Measurements from ENCODE around the gene HMCN2.

Gene HMCN2

DNA sequence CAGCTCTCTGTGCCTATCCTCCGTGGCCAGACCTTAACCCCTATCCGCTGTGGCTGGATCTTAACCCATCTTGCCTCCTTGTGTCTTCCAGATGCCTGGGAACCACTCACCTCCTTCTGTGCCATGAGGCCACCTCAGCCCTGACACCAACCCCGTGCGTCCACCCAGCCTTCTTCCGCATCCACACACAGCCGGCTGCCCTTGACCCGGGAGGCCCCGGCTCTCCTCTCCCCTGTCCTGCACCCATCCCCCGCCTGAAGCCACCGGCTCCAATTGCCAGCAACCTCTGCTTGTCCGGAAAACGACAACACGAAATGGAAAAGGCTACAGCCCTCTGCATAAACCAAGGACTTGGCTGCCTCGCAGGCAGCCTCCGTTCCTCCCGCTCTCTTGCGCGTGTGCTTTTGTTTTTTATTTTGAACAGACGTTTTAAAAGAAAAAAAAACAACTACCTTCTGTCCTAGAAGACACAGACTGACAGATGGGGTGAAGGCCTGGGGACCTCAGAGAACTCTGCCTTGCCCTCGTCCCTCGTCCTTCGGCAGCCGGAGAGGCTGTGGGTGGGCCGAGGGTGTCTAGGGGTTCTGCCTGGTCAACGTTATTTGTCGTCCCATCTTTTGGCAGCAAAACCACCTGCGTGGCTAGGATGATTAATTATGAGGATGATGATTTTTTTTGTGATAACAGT lies 32.5 kb upstream of the HMCN2 start:
- H3K9ac ChIP-seq (ENCODE audit: low read length) = no peak overlapping the region
- no peak overlapping the region for H3K23ac ChIP-seq (ENCODE audit: low read length in 2 of 2)
- 89% methylated on average over 26 of the region's 27 CpGs for WGBS
- H2BK15ac ChIP-seq (ENCODE audit: low read depth, poor library complexity, severe bottlenecking) = peak overlapping the region; percentile 13
- peaks cover 44 to 58% of the 10 kb centered on the region in 2 experiments for H3K36me3 ChIP-seq (ENCODE audit: control insufficient read depth in 1 of 2, insufficient read depth in 2 of 2, low read depth in 1 of 2, low read length in 2 of 2)
- peaks cover 30% of the 10 kb centered on the region for H3K4me1 ChIP-seq (ENCODE audit: control insufficient read depth, insufficient read depth, low read depth, low read length)
- no peak overlapping the region for H3K27ac ChIP-seq (ENCODE audit: low read length, poor library complexity, severe bottlenecking)
- no peak overlapping the region for H3K4ac ChIP-seq (ENCODE audit: low read depth in 1 of 2, low read length in 2 of 2)
- no peaks in the 10 kb centered on the region for H3K27me3 ChIP-seq (ENCODE audit: control insufficient read depth in 1 of 2, insufficient read depth in 1 of 2, low read length in 2 of 2)
- no peak overlapping the region for H4K91ac ChIP-seq (ENCODE audit: low read length)
- no peak overlapping the region for H3K4me3 ChIP-seq (ENCODE audit: insufficient read depth in 1 of 2, low read depth in 1 of 2, low read length in 2 of 2)
- H2AK5ac ChIP-seq (ENCODE audit: low read length, severe bottlenecking) = no peak overlapping the region
- H2AFZ ChIP-seq (ENCODE audit: low read depth, low read length) = no peak overlapping the region
- no peak overlapping the region for H2BK5ac ChIP-seq (ENCODE audit: low read depth, low read length, poor library complexity, severe bottlenecking)
- H3K9me3 ChIP-seq (ENCODE audit: control insufficient read depth, low read length) = peaks cover under 1% of the 10 kb centered on the region
- H4K8ac ChIP-seq (ENCODE audit: low read length) = no peak overlapping the region
- peaks cover 15% of the 10 kb centered on the region for H3K79me1 ChIP-seq (replicated peaks; ENCODE audit: low read length, poor library complexity, severe bottlenecking)
- H2BK120ac ChIP-seq (ENCODE audit: low read depth, low read length) = no peak overlapping the region
- H2BK12ac ChIP-seq (ENCODE audit: low read length in 2 of 2) = no peak overlapping the region
- no peak overlapping the region for H3K14ac ChIP-seq (ENCODE audit: low read length in 2 of 2)
- DNase-seq = no peak
- H3K4me2 ChIP-seq (ENCODE audit: low read length, poor library complexity, severe bottlenecking) = no peak overlapping the region
- H3K18ac ChIP-seq (ENCODE audit: low read depth in 1 of 2, low read length in 2 of 2) = no peak overlapping the region

DNA sequence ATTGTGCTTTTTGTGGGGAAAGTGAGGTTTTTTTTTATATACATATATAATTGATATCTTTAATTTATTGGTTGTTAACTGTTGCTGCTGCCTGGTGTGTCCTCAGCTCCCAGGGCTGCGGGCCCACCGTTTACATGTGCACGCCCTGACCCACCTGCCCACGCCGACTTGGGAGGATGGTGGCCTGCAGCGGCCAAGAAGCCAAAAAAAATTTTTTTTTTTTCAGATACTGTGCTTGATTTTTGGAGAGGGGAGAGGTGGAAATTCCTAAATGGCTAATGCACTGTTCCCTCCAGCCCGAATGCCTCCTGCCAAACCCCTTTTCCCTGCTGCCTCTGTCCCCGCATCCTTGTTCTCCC lies 32.0 kb upstream of the HMCN2 start:
- DNase-seq = no peak
- H4K91ac ChIP-seq (ENCODE audit: low read length) = no peak overlapping the region
- no peak overlapping the region for H2BK5ac ChIP-seq (ENCODE audit: low read depth, low read length, poor library complexity, severe bottlenecking)
- H3K27me3 ChIP-seq (ENCODE audit: control insufficient read depth in 1 of 2, insufficient read depth in 1 of 2, low read length in 2 of 2) = no peaks in the 10 kb centered on the region
- no peak overlapping the region for H3K18ac ChIP-seq (ENCODE audit: low read depth in 1 of 2, low read length in 2 of 2)
- no peak overlapping the region for H2AFZ ChIP-seq (ENCODE audit: low read depth, low read length)
- H2AK5ac ChIP-seq (ENCODE audit: low read length, severe bottlenecking) = no peak overlapping the region
- peaks cover 38 to 56% of the 10 kb centered on the region in 2 experiments for H3K36me3 ChIP-seq (ENCODE audit: control insufficient read depth in 1 of 2, insufficient read depth in 2 of 2, low read depth in 1 of 2, low read length in 2 of 2)
- H2BK120ac ChIP-seq (ENCODE audit: low read depth, low read length) = no peak overlapping the region
- no peak overlapping the region for H3K23ac ChIP-seq (ENCODE audit: low read length in 2 of 2)
- H4K8ac ChIP-seq (ENCODE audit: low read length) = no peak overlapping the region
- H3K9ac ChIP-seq (ENCODE audit: low read length) = no peak overlapping the region
- no peak overlapping the region for H3K14ac ChIP-seq (ENCODE audit: low read length in 2 of 2)
- H3K79me1 ChIP-seq (replicated peaks; ENCODE audit: low read length, poor library complexity, severe bottlenecking) = peaks cover 15% of the 10 kb centered on the region
- H3K4me3 ChIP-seq (ENCODE audit: insufficient read depth in 1 of 2, low read depth in 1 of 2, low read length in 2 of 2) = no peak overlapping the region
- H3K9me3 ChIP-seq (ENCODE audit: control insufficient read depth, low read length) = no peaks in the 10 kb centered on the region
- no peak overlapping the region for H2BK12ac ChIP-seq (ENCODE audit: low read length in 2 of 2)
- no peak overlapping the region for H3K4me2 ChIP-seq (ENCODE audit: low read length, poor library complexity, severe bottlenecking)
- no peak overlapping the region for H3K27ac ChIP-seq (ENCODE audit: low read length, poor library complexity, severe bottlenecking)
- no peak overlapping the region for H3K4ac ChIP-seq (ENCODE audit: low read depth in 1 of 2, low read length in 2 of 2)
- H3K4me1 ChIP-seq (ENCODE audit: control insufficient read depth, insufficient read depth, low read depth, low read length) = peaks cover 33% of the 10 kb centered on the region
- no peak overlapping the region for H2BK15ac ChIP-seq (ENCODE audit: low read depth, poor library complexity, severe bottlenecking)
- WGBS = 94% methylated on average over 8 of the region's 8 CpGs

DNA sequence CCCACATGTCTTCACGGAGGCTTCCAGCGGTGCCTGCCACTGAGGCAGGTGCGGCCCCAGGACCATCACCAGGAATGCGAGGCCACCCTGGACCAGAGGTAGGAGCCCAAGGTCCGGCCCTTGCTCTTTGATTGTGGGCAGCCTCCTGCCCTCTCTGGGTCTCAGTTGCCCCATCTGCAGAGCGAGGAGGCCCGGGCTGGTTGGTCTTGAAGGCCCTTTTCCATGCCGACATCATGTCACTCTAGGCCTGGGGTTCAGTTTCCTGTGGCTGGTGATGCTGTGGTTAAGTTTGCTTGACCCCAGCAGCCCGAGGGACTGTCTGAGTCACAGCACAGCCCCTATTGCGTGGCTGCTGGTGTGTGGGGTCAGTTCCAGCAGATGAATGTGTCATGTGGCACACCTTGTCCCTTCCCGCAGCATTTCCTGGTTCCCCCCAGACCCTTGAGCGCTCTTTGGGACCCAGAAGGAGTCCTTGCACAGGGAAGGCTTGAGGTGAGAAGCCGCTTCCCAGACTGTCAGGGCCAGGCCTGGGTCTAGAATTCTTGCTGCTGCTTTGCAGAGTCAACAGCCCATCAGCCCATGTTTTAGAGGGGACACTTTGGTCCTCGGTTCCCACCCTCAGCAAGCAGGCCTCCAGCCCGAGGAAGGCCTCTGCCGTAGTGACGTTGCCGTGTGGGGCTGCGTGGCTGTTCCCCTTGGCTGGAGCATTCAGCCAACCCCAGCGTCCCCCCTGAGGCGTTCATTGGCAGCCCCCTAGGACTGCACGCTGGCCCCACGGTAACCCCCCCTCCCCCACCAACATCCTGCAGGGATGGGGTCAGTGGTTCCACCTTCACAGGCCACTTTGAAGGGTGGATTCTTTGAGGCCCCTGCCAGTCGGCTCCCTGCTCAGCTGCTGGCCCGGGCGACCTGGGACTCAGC lies 31.0 kb upstream of the HMCN2 start:
- Histone ChIP-seq H3K18ac (ENCODE audit: low read depth in 1 of 2, low read length in 2 of 2) (no peak overlapping the region), H2BK120ac (ENCODE audit: low read depth, low read length) (no peak overlapping the region), H3K27ac (ENCODE audit: low read length, poor library complexity, severe bottlenecking) (no peak overlapping the region), H3K9me3 (ENCODE audit: control insufficient read depth, low read length) (no peaks in the 10 kb centered on the region), H4K8ac (ENCODE audit: low read length) (no peak overlapping the region), H3K4ac (ENCODE audit: low read depth in 1 of 2, low read length in 2 of 2) (no peak overlapping the region), H2BK5ac (ENCODE audit: low read depth, low read length, poor library complexity, severe bottlenecking) (no peak overlapping the region), H2BK15ac (ENCODE audit: low read depth, poor library complexity, severe bottlenecking) (no peak overlapping the region), H3K23ac (ENCODE audit: low read length in 2 of 2) (no peak overlapping the region), H3K27me3 (ENCODE audit: control insufficient read depth in 1 of 2, insufficient read depth in 1 of 2, low read length in 2 of 2) (no peaks in the 10 kb centered on the region), H2BK12ac (ENCODE audit: low read length in 2 of 2) (no peak overlapping the region), H3K14ac (ENCODE audit: low read length in 2 of 2) (peak overlapping the region in 1 of 2 experiments; percentile 57), H3K4me1 (ENCODE audit: control insufficient read depth, insufficient read depth, low read depth, low read length) (peaks cover 33% of the 10 kb centered on the region), H3K79me1 (replicated peaks; ENCODE audit: low read length, poor library complexity, severe bottlenecking) (peaks cover 15% of the 10 kb centered on the region), H2AFZ (ENCODE audit: low read depth, low read length) (no peak overlapping the region), H3K4me3 (ENCODE audit: insufficient read depth in 1 of 2, low read depth in 1 of 2, low read length in 2 of 2) (no peak overlapping the region), H4K91ac (ENCODE audit: low read length) (no peak overlapping the region), H3K36me3 (ENCODE audit: control insufficient read depth in 1 of 2, insufficient read depth in 2 of 2, low read depth in 1 of 2, low read length in 2 of 2) (peaks cover 32 to 51% of the 10 kb centered on the region in 2 experiments), H3K9ac (ENCODE audit: low read length) (no peak overlapping the region), H3K4me2 (ENCODE audit: low read length, poor library complexity, severe bottlenecking) (no peak overlapping the region), H2AK5ac (ENCODE audit: low read length, severe bottlenecking) (no peak overlapping the region)
- 83% methylated on average over 26 of the region's 26 CpGs for WGBS
- DNase-seq = peak; percentile 74

Measured in mesenchymal stem cell (in vitro differentiated cells and primary cell).